Measurements from ENCODE around the gene ST6GAL1. TPM values are rescaled to one million over a fixed set of nuclear protein-coding genes. Genes with fewer than 3 reads are reported as not detected.

The ST6GAL1 gene
- total and polyA plus RNA-seq, 2 of the 4 experiments (the other 2 are of a cell fraction) = 1.4 to 2.9 TPM

GRCh38 chr3:186967686-186968085 lies 37.4 kb downstream of the ST6GAL1 start:
- H3K27ac ChIP-seq (ENCODE audit: insufficient read depth, low read length) = no peak overlapping the region
- BruUV-seq (replicated peaks) = no TSS peak
- dilution Hi-C loops (cut with HindIII; ENCODE audit: low sequenced_read_pairs, unreplicated experiment) = no loop called here

More at GRCh38 chr3:186967686-186968085, 37.4 kb downstream of the ST6GAL1 start:
- Histone ChIP-seq H3K14ac (replicated peaks; ENCODE audit: low read depth, low read length) (no peak overlapping the region), H3K4ac (ENCODE audit: low read depth, low read length) (no peak overlapping the region), H2AK9ac (replicated peaks; ENCODE audit: low read depth, low read length, poor library complexity) (peak overlapping the region; percentile 33), H3K9me3 (ENCODE audit: control insufficient read depth, insufficient read depth, low read length) (no peaks in the 10 kb centered on the region), H3K4me2 (ENCODE audit: low read depth, low read length) (no peak overlapping the region), H3K79me1 (ENCODE audit: low read depth in 1 of 2, low read length in 2 of 2) (no peaks in the 10 kb centered on the region), H2BK120ac (ENCODE audit: low read depth, low read length) (no peak overlapping the region), H3K36me3 (ENCODE audit: control insufficient read depth, insufficient read depth, low read length) (no peaks in the 10 kb centered on the region), H3K9ac (ENCODE audit: low read depth, low read length) (no peak overlapping the region), H2BK5ac (ENCODE audit: low read depth, low read length, poor library complexity, severe bottlenecking) (no peak overlapping the region), H3K9me1 (ENCODE audit: insufficient read depth, low read length) (no peaks in the 10 kb centered on the region), H3K56ac (ENCODE audit: extremely low read depth, insufficient read depth, low read length) (no peak overlapping the region), H2AK5ac (ENCODE audit: low read depth, low read length) (no peak overlapping the region), H3K23ac (ENCODE audit: low read depth, low read length) (no peak overlapping the region), H4K5ac (ENCODE audit: low read depth, low read length) (no peak overlapping the region), H4K91ac (ENCODE audit: insufficient read depth, low read depth, low read length) (no peak overlapping the region), H2BK20ac (ENCODE audit: low read depth, low read length) (no peak overlapping the region), H4K20me1 (ENCODE audit: insufficient read depth, low read length) (no peaks in the 10 kb centered on the region), H3K4me3 (ENCODE audit: insufficient read depth, low read depth, low read length) (no peak overlapping the region), H3K18ac (ENCODE audit: low read depth, low read length) (no peak overlapping the region), H3K27me3 (ENCODE audit: control insufficient read depth, insufficient read depth, low read length) (no peaks in the 10 kb centered on the region), H2AFZ (replicated peaks; ENCODE audit: low read length, poor library complexity) (peak overlapping the region; percentile 12), H3K4me1 (ENCODE audit: control insufficient read depth, insufficient read depth, low read length) (no peaks in the 10 kb centered on the region), H4K8ac (ENCODE audit: low read depth in 2 of 2, low read length in 2 of 2) (no peak overlapping the region), H2BK15ac (ENCODE audit: low read depth, low read length) (no peak overlapping the region)
- ChIA-PET POLR2A (ENCODE audit: unreplicated experiment) (no interaction called here), CTCF (no interaction called here)
- TF ChIP-seq FOS (IDR thresholded peaks at IDR 0.05; ENCODE audit: low read depth, low read length) = no peak
- TF ChIP-seq NFE2L2 (IDR thresholded peaks at IDR 0.05; ENCODE audit: low read depth, low read length) = no peak
- TF ChIP-seq MXI1 (IDR thresholded peaks at IDR 0.05; ENCODE audit: borderline replicate concordance, low read depth, low read length) = no peak
- TF ChIP-seq USF2 (IDR thresholded peaks at IDR 0.05; ENCODE audit: low read depth, low read length) = no peak
- TF ChIP-seq SMC3 (IDR thresholded peaks at IDR 0.05; ENCODE audit: low read depth, low read length) = no peak
- TF ChIP-seq ELK1 (IDR thresholded peaks at IDR 0.05; ENCODE audit: borderline replicate concordance, low read depth, low read length) = no peak
- no peak for TF ChIP-seq CHD1 (IDR thresholded peaks at IDR 0.05; ENCODE audit: low read depth, low read length)
- no peak for TF ChIP-seq MAFK (IDR thresholded peaks at IDR 0.05; ENCODE audit: low read depth, low read length)
- TF ChIP-seq RAD21 (IDR thresholded peaks at IDR 0.05; ENCODE audit: low read length) = no peak
- TF ChIP-seq POLR2A (IDR thresholded peaks at IDR 0.05; ENCODE audit: low read depth, low read length) = no peak
- no peak for TF ChIP-seq MAZ (IDR thresholded peaks at IDR 0.05; ENCODE audit: borderline replicate concordance, low read depth, low read length)
- no peak for TF ChIP-seq RCOR1 (IDR thresholded peaks at IDR 0.05; ENCODE audit: insufficient replicate concordance, low read length)
- TF ChIP-seq RFX5 (IDR thresholded peaks at IDR 0.05; ENCODE audit: low read depth, low read length) = no peak
- TF ChIP-seq CEBPB (IDR thresholded peaks at IDR 0.05; ENCODE audit: low read depth, low read length) = no peak
- no peak for TF ChIP-seq BHLHE40 (IDR thresholded peaks at IDR 0.05; ENCODE audit: low read depth, low read length)
- TF ChIP-seq CTCF (conservative IDR thresholded peaks at IDR 0.05; ENCODE audit: low read depth, low read length) = no peak
- 60% methylated on average over 2 of the region's 7 CpGs; no CpG with 5 or more reads in 1 of the 2 experiments for WGBS, 2 experiments (ENCODE audit: extremely low coverage in 2 of 2, insufficient read length in 1 of 2)
- DNase-seq (no peak), ATAC-seq (ENCODE audit: low read depth) (no peak)
- in situ Hi-C loops (cut with MboI; ENCODE audit: low sequenced_read_pairs) = no loop called here
- intact Hi-C loops (cut with micrococcal nuclease) = no loop called here
